ENCODE measurements around the gene CBY1. TPM values are rescaled to one million over a fixed set of nuclear protein-coding genes. Genes with fewer than 3 reads are reported as not detected.
A peak's percentile ranks its signal among the peaks of the same experiment; 100 is the strongest.

CBY1 gene
- total and polyA plus RNA-seq, 2 donors (not counting 3 experiments of a cell fraction or from before 2014, with no cell fraction given): 37.0 to 41.8 TPM

DNA sequence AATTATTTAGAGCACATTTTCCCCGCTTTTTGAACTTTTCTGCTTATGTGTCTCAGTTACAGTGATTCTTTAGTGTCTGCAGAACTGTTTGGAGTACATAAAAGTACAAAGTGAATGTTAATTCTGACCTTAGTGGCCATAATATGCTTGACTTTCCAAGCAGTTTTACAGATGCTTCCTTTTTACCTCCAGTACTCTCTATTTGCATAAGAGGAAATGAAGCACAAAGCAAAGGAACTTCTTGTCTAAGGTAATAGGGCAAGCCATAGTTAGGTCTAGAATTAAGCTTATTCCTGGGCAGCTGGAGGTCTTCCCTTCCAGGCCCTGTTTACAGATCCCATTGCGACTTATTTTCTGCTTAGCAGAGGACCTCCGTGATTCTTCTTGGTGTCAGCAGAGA lies 52.9 kb downstream of the CBY1 start:
- Histone ChIP-seq H3K9me1 (replicated peaks; ENCODE audit: control insufficient read depth, extremely low read depth, insufficient read depth, low read length) (no peaks in the 10 kb centered on the region), H3K9ac (replicated peaks; ENCODE audit: extremely low read depth, insufficient read depth, low read length) (no peak overlapping the region), H3K36me3 (ENCODE audit: control insufficient read depth in 2 of 2, extremely low read depth in 1 of 2, insufficient read depth in 2 of 2, low read length in 2 of 2) (peaks cover 0 to 3% of the 10 kb centered on the region in 2 experiments), H2AFZ (ENCODE audit: low read depth, low read length) (no peak overlapping the region), H3K4me3 (replicated peaks in 1 of 3; ENCODE audit: insufficient read depth in 1 of 3, low read depth in 1 of 3, low read length in 3 of 3) (no peak overlapping the region), H3K79me2 (ENCODE audit: control insufficient read depth, insufficient read depth, low read length) (peaks cover 79% of the 10 kb centered on the region), H3K4me2 (ENCODE audit: insufficient read depth, low read length) (no peak overlapping the region), H3K9me3 (replicated peaks; ENCODE audit: control insufficient read depth, insufficient read depth, low read length) (no peaks in the 10 kb centered on the region), H4K20me1 (replicated peaks; ENCODE audit: control insufficient read depth, extremely low read depth, insufficient read depth, low read length) (peaks cover 7% of the 10 kb centered on the region), H3K27me3 (ENCODE audit: control insufficient read depth in 2 of 2, insufficient read depth in 2 of 2, low read length in 2 of 2) (no peaks in the 10 kb centered on the region), H3K27ac (ENCODE audit: insufficient read depth, low read depth, low read length) (no peak overlapping the region), H3K4me1 (ENCODE audit: control insufficient read depth, extremely low read depth, insufficient read depth, low read length) (peaks cover 28% of the 10 kb centered on the region)
- dilution Hi-C loops (cut with MboI; ENCODE audit: extremely low pct_ligation_motif_present, low sequenced_read_pairs) (no loop called here), intact Hi-C loops (cut with micrococcal nuclease) (loop anchor here (10.0 kb wide), 1 partner anchor 205 kb away; the partner anchor contains the start of gene DDX17)
- TF ChIP-seq FOS (IDR thresholded peaks at IDR 0.05; ENCODE audit: borderline replicate concordance, insufficient read depth, low read length): no peak
- TF ChIP-seq, protein P1, sequence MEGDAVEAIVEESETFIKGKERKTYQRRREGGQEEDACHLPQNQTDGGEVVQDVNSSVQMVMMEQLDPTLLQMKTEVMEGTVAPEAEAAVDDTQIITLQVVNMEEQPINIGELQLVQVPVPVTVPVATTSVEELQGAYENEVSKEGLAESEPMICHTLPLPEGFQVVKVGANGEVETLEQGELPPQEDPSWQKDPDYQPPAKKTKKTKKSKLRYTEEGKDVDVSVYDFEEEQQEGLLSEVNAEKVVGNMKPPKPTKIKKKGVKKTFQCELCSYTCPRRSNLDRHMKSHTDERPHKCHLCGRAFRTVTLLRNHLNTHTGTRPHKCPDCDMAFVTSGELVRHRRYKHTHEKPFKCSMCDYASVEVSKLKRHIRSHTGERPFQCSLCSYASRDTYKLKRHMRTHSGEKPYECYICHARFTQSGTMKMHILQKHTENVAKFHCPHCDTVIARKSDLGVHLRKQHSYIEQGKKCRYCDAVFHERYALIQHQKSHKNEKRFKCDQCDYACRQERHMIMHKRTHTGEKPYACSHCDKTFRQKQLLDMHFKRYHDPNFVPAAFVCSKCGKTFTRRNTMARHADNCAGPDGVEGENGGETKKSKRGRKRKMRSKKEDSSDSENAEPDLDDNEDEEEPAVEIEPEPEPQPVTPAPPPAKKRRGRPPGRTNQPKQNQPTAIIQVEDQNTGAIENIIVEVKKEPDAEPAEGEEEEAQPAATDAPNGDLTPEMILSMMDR (IDR thresholded peaks at IDR 0.05; ENCODE audit: extremely low read depth in 1 of 2, insufficient read depth in 1 of 2, low read depth in 1 of 2, low read length in 2 of 2): no peak
- TF ChIP-seq, protein P2, sequence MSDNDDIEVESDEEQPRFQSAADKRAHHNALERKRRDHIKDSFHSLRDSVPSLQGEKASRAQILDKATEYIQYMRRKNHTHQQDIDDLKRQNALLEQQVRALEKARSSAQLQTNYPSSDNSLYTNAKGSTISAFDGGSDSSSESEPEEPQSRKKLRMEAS (IDR thresholded peaks at IDR 0.05; ENCODE audit: insufficient read depth, insufficient read length): no peak
- TF ChIP-seq GATA2 (IDR thresholded peaks at IDR 0.05; ENCODE audit: insufficient read depth, insufficient read length, low read depth, low read length): no peak
- TF ChIP-seq POLR2A (IDR thresholded peaks at IDR 0.05; ENCODE audit: low read depth, low read length): no peak
- TF ChIP-seq POLR2AphosphoS5 (IDR thresholded peaks at IDR 0.05; ENCODE audit: insufficient read depth, low read depth, low read length): no peak
- TF ChIP-seq JUN (IDR thresholded peaks at IDR 0.05; ENCODE audit: borderline replicate concordance, insufficient read depth, insufficient read length, low read depth): no peak
- TF ChIP-seq MYC (IDR thresholded peaks at IDR 0.05; ENCODE audit: low read depth, low read length): no peak
- TF ChIP-seq EZH2 (IDR thresholded peaks at IDR 0.05; ENCODE audit: borderline replicate concordance, low read depth, low read length, severe bottlenecking): no peak
- BruUV-seq (replicated peaks): no TSS peak
- ChIA-PET POLR2A (no interaction called here), CTCF (interaction anchor here (0.9 kb wide), 1 partner anchor 16 kb away, joined by 3 read pairs; no protein-coding TSS in a partner anchor)
- peak; percentile 24 for DNase-seq (ENCODE audit: low read depth, low spot score)
- no peak for FAIRE-seq
